Measurements from ENCODE around the gene RNF112.

DNA sequence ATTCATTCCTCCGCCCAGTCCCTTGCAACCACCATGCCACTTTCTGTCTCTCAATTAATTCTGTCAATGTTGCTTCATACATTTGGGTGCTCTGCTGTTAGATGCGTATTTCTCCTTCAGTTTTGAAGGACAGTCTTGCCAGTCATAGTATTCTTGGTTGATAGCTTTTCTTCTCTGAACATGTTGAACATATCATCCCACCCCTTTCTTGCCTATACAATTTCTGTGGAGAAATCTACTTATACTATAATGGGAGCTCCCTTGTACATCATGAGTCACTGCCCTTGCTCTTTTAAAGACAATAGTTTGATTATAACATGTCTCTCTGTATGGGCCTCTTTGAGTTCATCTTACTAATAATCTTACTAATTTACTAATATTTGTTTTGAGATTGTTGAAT lies 34.1 kb downstream of the RNF112 start:
- TF ChIP-seq POLR2A (IDR thresholded peaks at IDR 0.05; ENCODE audit: control extremely low read depth in 1 of 2, low read depth in 2 of 2, low read length in 2 of 2) (no peak), JUND (IDR thresholded peaks at IDR 0.05; ENCODE audit: low read length) (no peak), KDM5A (IDR thresholded peaks at IDR 0.05; ENCODE audit: low read length) (no peak), ZNF274 (IDR thresholded peaks at IDR 0.05; ENCODE audit: borderline replicate concordance, extremely low read depth, low read length) (no peak)

All from H1 (cell line).